ENCODE measurements around the gene RPS6KA1.

The RPS6KA1 gene

GRCh38 chr1:26531651-26532131 lies 2.1 kb downstream of the RPS6KA1 start:
- H3K4me3 ChIP-seq (ENCODE audit: extremely low read depth, insufficient read depth, low read length, poor library complexity, severe bottlenecking), result peak overlapping the region; percentile 67
- H3K27ac ChIP-seq (ENCODE audit: low read depth, low read length, severe bottlenecking), result peak overlapping the region; percentile 41
- 72 to 76% methylated on average over 9 to 10 of the region's 12 CpGs for WGBS, 2 experiments (ENCODE audit: insufficient coverage in 2 of 2)
- peaks cover 14% of the 10 kb centered on the region for H3K4me1 ChIP-seq (ENCODE audit: control insufficient read depth, insufficient read depth, low read length, poor library complexity, severe bottlenecking)
- H3K9me3 ChIP-seq (ENCODE audit: control insufficient read depth, low read length), result no peaks in the 10 kb centered on the region
- no peaks in the 10 kb centered on the region for H3K36me3 ChIP-seq (ENCODE audit: control insufficient read depth, insufficient read depth, low read length)

GRCh38 chr1:26533951-26534509 lies 4.5 kb downstream of the RPS6KA1 start:
- H3K9me3 ChIP-seq (ENCODE audit: control insufficient read depth, low read length), result no peaks in the 10 kb centered on the region
- peaks cover 9% of the 10 kb centered on the region for H3K36me3 ChIP-seq (ENCODE audit: control insufficient read depth, insufficient read depth, low read length)
- H3K4me1 ChIP-seq (ENCODE audit: control insufficient read depth, insufficient read depth, low read length, poor library complexity, severe bottlenecking), result peaks cover 14% of the 10 kb centered on the region
- WGBS, 2 experiments (ENCODE audit: insufficient coverage in 2 of 2), result 94 to 100% methylated on average over 4 of the region's 5 CpGs
- no peak overlapping the region for H3K27ac ChIP-seq (ENCODE audit: low read depth, low read length, severe bottlenecking)
- H3K4me3 ChIP-seq (ENCODE audit: extremely low read depth, insufficient read depth, low read length, poor library complexity, severe bottlenecking), result no peak overlapping the region

DNA sequence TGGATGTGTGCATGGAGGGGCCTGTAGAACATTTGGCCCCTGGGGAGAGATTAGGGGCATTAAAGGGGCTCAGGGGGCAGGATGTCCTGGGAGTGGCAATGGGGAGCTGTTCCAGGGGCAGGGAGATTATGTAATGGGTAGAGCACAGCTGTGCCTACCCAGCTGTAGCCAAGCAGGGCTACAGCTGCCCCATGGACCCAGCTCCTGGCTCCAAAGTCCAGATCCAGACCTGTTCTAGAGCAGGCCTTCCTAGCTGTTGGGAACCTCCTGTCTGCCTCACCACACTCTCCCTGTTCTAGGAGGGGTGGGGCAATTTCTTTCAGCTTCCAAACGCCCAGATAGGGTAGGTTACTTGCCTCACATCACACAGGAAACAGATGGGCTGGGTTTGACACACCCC lies 5.6 kb downstream of the RPS6KA1 start:
- no CpG with 5 or more reads among the region's 1 CpG for WGBS, 2 experiments (ENCODE audit: insufficient coverage in 2 of 2)
- no peaks in the 10 kb centered on the region for H3K9me3 ChIP-seq (ENCODE audit: control insufficient read depth, low read length)
- peaks cover 9% of the 10 kb centered on the region for H3K36me3 ChIP-seq (ENCODE audit: control insufficient read depth, insufficient read depth, low read length)
- peaks cover 24% of the 10 kb centered on the region for H3K4me1 ChIP-seq (ENCODE audit: control insufficient read depth, insufficient read depth, low read length, poor library complexity, severe bottlenecking)
- H3K27ac ChIP-seq (ENCODE audit: low read depth, low read length, severe bottlenecking), result no peak overlapping the region
- no peak overlapping the region for H3K4me3 ChIP-seq (ENCODE audit: extremely low read depth, insufficient read depth, low read length, poor library complexity, severe bottlenecking)

GRCh38 chr1:26536081-26536480 lies 6.5 kb downstream of the RPS6KA1 start:
- 79 to 87% methylated on average over 4 to 5 of the region's 5 CpGs for WGBS, 2 experiments (ENCODE audit: insufficient coverage in 2 of 2)
- Histone ChIP-seq H3K36me3 (ENCODE audit: control insufficient read depth, insufficient read depth, low read length) (peaks cover 9% of the 10 kb centered on the region), H3K9me3 (ENCODE audit: control insufficient read depth, low read length) (no peaks in the 10 kb centered on the region), H3K27ac (ENCODE audit: low read depth, low read length, severe bottlenecking) (no peak overlapping the region), H3K4me3 (ENCODE audit: extremely low read depth, insufficient read depth, low read length, poor library complexity, severe bottlenecking) (no peak overlapping the region), H3K4me1 (ENCODE audit: control insufficient read depth, insufficient read depth, low read length, poor library complexity, severe bottlenecking) (peaks cover 24% of the 10 kb centered on the region)

- no peak overlapping the region for H3K4me3 ChIP-seq (ENCODE audit: extremely low read depth, insufficient read depth, low read length, poor library complexity, severe bottlenecking)
- 88 to 100% methylated on average over 1 to 2 of the region's 2 CpGs for WGBS, 2 experiments (ENCODE audit: insufficient coverage in 2 of 2)
- peaks cover 21% of the 10 kb centered on the region for H3K4me1 ChIP-seq (ENCODE audit: control insufficient read depth, insufficient read depth, low read length, poor library complexity, severe bottlenecking)
- no peak overlapping the region for H3K27ac ChIP-seq (ENCODE audit: low read depth, low read length, severe bottlenecking)
- no peaks in the 10 kb centered on the region for H3K9me3 ChIP-seq (ENCODE audit: control insufficient read depth, low read length)
- H3K36me3 ChIP-seq (ENCODE audit: control insufficient read depth, insufficient read depth, low read length), result peaks cover 9% of the 10 kb centered on the region
These were observed 7.0 kb downstream of the RPS6KA1 start for GRCh38 chr1:26536521-26536920.

DNA sequence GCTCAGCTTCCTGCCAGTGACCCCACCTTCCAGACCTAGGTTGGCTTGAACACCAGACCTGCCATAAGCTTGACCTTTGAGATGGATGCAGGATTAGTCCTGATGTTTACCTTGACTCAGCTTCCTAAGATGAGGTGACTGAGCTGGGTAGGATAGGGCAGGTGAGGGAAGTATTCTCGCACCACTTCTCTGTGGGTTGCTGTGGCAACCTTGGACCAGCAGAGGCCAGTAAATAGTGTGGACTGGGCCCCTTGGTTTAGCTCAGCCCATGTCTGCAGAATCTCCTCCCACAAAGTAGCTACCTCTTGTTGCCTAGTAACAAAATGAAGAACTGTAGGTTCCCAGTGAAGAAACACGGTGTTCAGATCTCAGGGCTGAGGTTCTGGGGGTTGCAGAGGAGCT lies 8.4 kb downstream of the RPS6KA1 start:
- WGBS, 2 experiments (ENCODE audit: insufficient coverage in 2 of 2), result 76% methylated on average over 2 of the region's 2 CpGs; no CpG with 5 or more reads in 1 of the 2 experiments
- Histone ChIP-seq H3K4me3 (ENCODE audit: extremely low read depth, insufficient read depth, low read length, poor library complexity, severe bottlenecking) (no peak overlapping the region), H3K4me1 (ENCODE audit: control insufficient read depth, insufficient read depth, low read length, poor library complexity, severe bottlenecking) (peaks cover 30% of the 10 kb centered on the region), H3K27ac (ENCODE audit: low read depth, low read length, severe bottlenecking) (no peak overlapping the region), H3K9me3 (ENCODE audit: control insufficient read depth, low read length) (no peaks in the 10 kb centered on the region), H3K36me3 (ENCODE audit: control insufficient read depth, insufficient read depth, low read length) (peaks cover 9% of the 10 kb centered on the region)

DNA sequence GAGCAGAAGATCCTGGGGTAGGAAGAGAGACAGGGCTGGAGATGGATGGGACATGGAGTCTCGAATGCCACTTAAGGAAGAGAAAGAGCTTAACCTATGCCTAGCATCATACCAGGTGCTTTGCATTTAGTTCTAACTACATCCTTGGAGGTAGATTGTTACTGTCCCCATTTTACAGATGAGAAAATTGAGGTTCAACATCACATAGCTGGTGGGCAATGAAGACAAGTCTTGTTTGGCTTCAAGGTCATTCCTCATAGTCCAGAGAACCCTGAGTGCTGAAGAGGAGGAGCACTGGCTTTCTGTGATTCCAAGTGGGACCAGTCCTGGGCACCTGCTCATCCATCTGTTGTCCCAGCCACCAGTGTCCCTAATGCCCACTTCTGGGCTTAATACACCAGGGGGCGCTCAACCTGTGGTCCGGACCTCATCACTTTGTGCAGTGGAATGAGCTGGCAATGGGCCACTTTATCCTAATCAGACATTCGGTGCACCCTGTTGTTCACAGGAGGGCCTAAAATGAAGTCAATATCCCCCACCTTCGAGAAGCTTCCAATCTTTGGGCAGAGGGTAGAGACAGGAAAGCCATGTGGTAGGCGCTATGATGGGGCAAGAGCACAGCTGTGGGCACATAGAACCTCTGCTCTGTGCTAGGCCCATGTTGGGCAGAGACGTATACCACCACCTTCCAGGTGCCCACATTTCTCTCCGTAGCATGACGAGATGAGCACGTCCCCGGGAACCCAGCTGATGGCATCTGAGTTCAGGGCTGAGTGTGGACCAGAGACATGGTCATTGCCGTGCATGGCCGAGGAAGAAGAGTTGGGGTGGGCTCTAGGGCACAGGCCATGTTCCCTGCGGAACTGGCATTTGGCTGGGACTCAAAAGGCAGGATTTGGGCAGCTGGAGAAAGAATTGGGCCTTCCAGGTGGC lies 9.2 kb downstream of the RPS6KA1 start:
- 84 to 89% methylated on average over 10 to 11 of the region's 14 CpGs for WGBS, 2 experiments (ENCODE audit: insufficient coverage in 2 of 2)
- no peak overlapping the region for H3K27ac ChIP-seq (ENCODE audit: low read depth, low read length, severe bottlenecking)
- peaks cover 9% of the 10 kb centered on the region for H3K36me3 ChIP-seq (ENCODE audit: control insufficient read depth, insufficient read depth, low read length)
- H3K9me3 ChIP-seq (ENCODE audit: control insufficient read depth, low read length), result no peaks in the 10 kb centered on the region
- no peak overlapping the region for H3K4me3 ChIP-seq (ENCODE audit: extremely low read depth, insufficient read depth, low read length, poor library complexity, severe bottlenecking)
- H3K4me1 ChIP-seq (ENCODE audit: control insufficient read depth, insufficient read depth, low read length, poor library complexity, severe bottlenecking), result peaks cover 35% of the 10 kb centered on the region

GRCh38 chr1:26539722-26540121 lies 10.2 kb downstream of the RPS6KA1 start:
- 49 to 67% methylated on average over 3 to 5 of the region's 6 CpGs for WGBS, 2 experiments (ENCODE audit: insufficient coverage in 2 of 2)
- H3K27ac ChIP-seq (ENCODE audit: low read depth, low read length, severe bottlenecking), result peak overlapping the region; percentile 77
- peaks cover 35% of the 10 kb centered on the region for H3K4me1 ChIP-seq (ENCODE audit: control insufficient read depth, insufficient read depth, low read length, poor library complexity, severe bottlenecking)
- no peaks in the 10 kb centered on the region for H3K9me3 ChIP-seq (ENCODE audit: control insufficient read depth, low read length)
- H3K4me3 ChIP-seq (ENCODE audit: extremely low read depth, insufficient read depth, low read length, poor library complexity, severe bottlenecking), result no peak overlapping the region
- peaks cover 9% of the 10 kb centered on the region for H3K36me3 ChIP-seq (ENCODE audit: control insufficient read depth, insufficient read depth, low read length)

DNA sequence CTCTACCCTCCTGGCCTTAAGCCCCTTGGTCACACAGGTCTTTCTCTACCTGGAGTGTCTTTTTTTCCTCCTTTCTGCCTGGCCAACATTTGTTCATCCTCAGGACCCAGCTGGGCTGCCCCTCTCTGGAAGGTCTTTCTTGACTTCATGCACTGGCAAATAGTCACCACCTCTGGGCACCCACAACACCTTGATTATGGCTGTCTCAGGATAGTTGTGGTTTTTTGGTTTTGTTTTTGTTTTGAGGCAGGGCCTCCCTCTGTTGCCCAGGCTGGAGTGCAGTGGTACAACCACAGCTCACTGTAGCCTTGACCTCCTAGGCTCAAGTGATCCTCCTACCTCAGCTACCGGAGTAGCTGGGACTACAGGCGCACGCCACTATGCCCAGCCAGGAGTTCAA lies 10.8 kb downstream of the RPS6KA1 start:
- Histone ChIP-seq H3K4me1 (ENCODE audit: control insufficient read depth, insufficient read depth, low read length, poor library complexity, severe bottlenecking) (peaks cover 36% of the 10 kb centered on the region), H3K9me3 (ENCODE audit: control insufficient read depth, low read length) (no peaks in the 10 kb centered on the region), H3K36me3 (ENCODE audit: control insufficient read depth, insufficient read depth, low read length) (peaks cover 9% of the 10 kb centered on the region), H3K27ac (ENCODE audit: low read depth, low read length, severe bottlenecking) (no peak overlapping the region), H3K4me3 (ENCODE audit: extremely low read depth, insufficient read depth, low read length, poor library complexity, severe bottlenecking) (no peak overlapping the region)
- 100% methylated on average over 2 of the region's 3 CpGs; no CpG with 5 or more reads in 1 of the 2 experiments for WGBS, 2 experiments (ENCODE audit: insufficient coverage in 2 of 2)

GRCh38 chr1:26541431-26541815 lies 11.9 kb downstream of the RPS6KA1 start:
- WGBS, 2 experiments (ENCODE audit: insufficient coverage in 2 of 2), result 85 to 92% methylated on average over 6 to 7 of the region's 7 CpGs
- Histone ChIP-seq H3K36me3 (ENCODE audit: control insufficient read depth, insufficient read depth, low read length) (peaks cover 16% of the 10 kb centered on the region), H3K27ac (ENCODE audit: low read depth, low read length, severe bottlenecking) (peak overlapping the region; percentile 39), H3K4me3 (ENCODE audit: extremely low read depth, insufficient read depth, low read length, poor library complexity, severe bottlenecking) (no peak overlapping the region), H3K4me1 (ENCODE audit: control insufficient read depth, insufficient read depth, low read length, poor library complexity, severe bottlenecking) (peaks cover 41% of the 10 kb centered on the region), H3K9me3 (ENCODE audit: control insufficient read depth, low read length) (no peaks in the 10 kb centered on the region)
